GM12878 (cell line): ENCODE data around the gene STPG3. TPM values are rescaled to one million over a fixed set of nuclear protein-coding genes. Genes with fewer than 3 reads are reported as not detected.
A peak's percentile ranks its signal among the peaks of the same experiment; 100 is the strongest.

ENCODE experiments used
- CEBPZ ChIP-seq: fragments of 150-350 bp; IDR thresholded peaks from 2 replicates; pipeline ENCODE4 v1.6.1; 2016; ENCODE audit warnings: low read depth, low read length
- HDGF ChIP-seq: fragments of 450-650 bp; IDR thresholded peaks from 2 replicates; pipeline ENCODE4 v1.6.1; 2016; ENCODE audit warnings: antibody characterized with exemption
- IRF3 ChIP-seq: fragments of 450-650 bp; IDR thresholded peaks from 2 replicates; pipeline ENCODE4 v1.6.1; 2014; ENCODE audit warnings: mild to moderate bottlenecking
- JUNB ChIP-seq: IDR thresholded peaks from 2 replicates; pipeline ENCODE4 v1.6.1; 2016; ENCODE audit warnings: antibody characterized with exemption, mild to moderate bottlenecking
- KAT2A ChIP-seq: conservative IDR thresholded peaks from 2 replicates; pipeline ENCODE4 v1.6.1; 2011; ENCODE audit warnings: low read depth, low read length; ENCODE audit not compliant: control insufficient read depth
- LARP7 ChIP-seq: fragments of 450-650 bp; IDR thresholded peaks from 2 replicates; pipeline ENCODE4 v1.6.1; 2017; ENCODE audit warnings: mild to moderate bottlenecking
- MTA2 ChIP-seq: fragments of 450-650 bp; IDR thresholded peaks from 2 replicates; pipeline ENCODE4 v1.6.1; 2016; ENCODE audit warnings: low read depth, mild to moderate bottlenecking, moderate library complexity
- MXI1 ChIP-seq: fragments of 150-350 bp; IDR thresholded peaks from 2 replicates; pipeline ENCODE4 v1.6.1; 2011; ENCODE audit warnings: low read depth, mild to moderate bottlenecking, inconsistent platforms, low read length, improper control_type of control experiment
- MYC ChIP-seq: IDR thresholded peaks from 2 replicates; pipeline ENCODE4 v1.6.1; 2011; ENCODE audit warnings: mild to moderate bottlenecking, low read length, moderate library complexity, inconsistent platforms; ENCODE audit not compliant: insufficient read depth, insufficient replicate concordance, insufficient read length, severe bottlenecking
- NFXL1 ChIP-seq: fragments of 450-650 bp; IDR thresholded peaks from 2 replicates; pipeline ENCODE4 v1.6.1; 2017; ENCODE audit warnings: antibody characterized with exemption, mild to moderate bottlenecking, borderline replicate concordance
- NR2F1 ChIP-seq: fragments of 450-650 bp; conservative IDR thresholded peaks from 2 replicates; pipeline ENCODE4 v1.6.1; 2017; ENCODE audit warnings: mild to moderate bottlenecking
- PKNOX1 ChIP-seq: fragments of 450-650 bp; IDR thresholded peaks from 2 replicates; pipeline ENCODE4 v1.6.1; 2016; ENCODE audit warnings: mild to moderate bottlenecking
- POU2F2 ChIP-seq: IDR thresholded peaks from 3 replicates; pipeline ENCODE4 v1.6.1; 2011; ENCODE audit warnings: low read depth, mild to moderate bottlenecking, low read length, borderline replicate concordance
- RBBP5 ChIP-seq: fragments of 200-600 bp; sonication (generic); conservative IDR thresholded peaks from 2 replicates; pipeline ENCODE4 v1.6.1; 2016
- RUNX3 ChIP-seq: IDR thresholded peaks from 2 replicates; pipeline ENCODE4 v1.6.1; 2012; ENCODE audit warnings: low read length, inconsistent platforms
- SIX5 ChIP-seq: IDR thresholded peaks from 2 replicates; pipeline ENCODE4 v1.6.1; 2011; ENCODE audit warnings: mild to moderate bottlenecking, low read depth, low read length, moderate library complexity; ENCODE audit not compliant: severe bottlenecking
- SPI1 ChIP-seq: IDR thresholded peaks from 2 replicates; pipeline ENCODE4 v1.6.1; 2011; ENCODE audit warnings: low read depth, mild to moderate bottlenecking, low read length, moderate library complexity, borderline replicate concordance; ENCODE audit not compliant: insufficient read depth
- TAF1 ChIP-seq: IDR thresholded peaks from 2 replicates; pipeline ENCODE4 v1.6.1; 2011; ENCODE audit warnings: mild to moderate bottlenecking, low read depth, low read length, borderline replicate concordance
- ZBTB33 ChIP-seq: fragments of 450-650 bp; IDR thresholded peaks from 2 replicates; pipeline ENCODE4 v1.6.1; 2017; ENCODE audit warnings: mild to moderate bottlenecking
- polyA plus RNA-seq, 11 experiments: library from polyadenylated mRNA; depleted of rRNA in 4 of 11; unstranded in 6 of 11; stranded (reverse) in 5 of 11; fragments of >200 nt; fragmentation: Nextera tagmentation in 4 of 11; fragmentation: Illumina TruSeq in 1 of 11; extraction: Ambion mirVana in 4 of 11; extraction: Trizol in 1 of 11; gene quantifications; 1 replicate in 1 of 11; 2 replicates in 10 of 11; pipeline versions ENCODE4 v1.2.1 to v1.2.3, GENCODE V29; 2011 to 2016; ENCODE audit warnings: inconsistent platforms in 2 of 11, missing spikeins in 2 of 11, low read depth in 1 of 11
- total RNA-seq, 4 experiments: library from RNA; depleted of rRNA in 3 of 4; stranded (reverse); fragments of >200 nt in 3 of 4; fragmentation: Illumina TruSeq in 1 of 4; extraction: Trizol in 1 of 4; gene quantifications; 2 replicates each; pipeline versions ENCODE4 v1.2.1 to v1.2.3, GENCODE V29; 2013 to 2021

STPG3 gene
- total and polyA plus RNA-seq, 10 of the 15 experiments (the other 5 are each of a cell fraction or from before 2014, with no cell fraction given), result not detected

GRCh38 chr9:137205126-137206069 is 45.7 kb upstream of the STPG3 start, which contains the start of the genes NDOR1 and TMEM203 (continued):
- TF ChIP-seq MYC (no peak), PKNOX1 (no peak), MXI1 (peak; percentile 89), SIX5 (peak; percentile 67), KAT2A (no peak), LARP7 (peak; percentile 96), RUNX3 (peak; percentile 44), CEBPZ (peak; percentile 39; the same call in 1 of the 2 replicates), HDGF (no peak), TAF1 (peak; percentile 80; the same call in 1 of the 2 replicates), JUNB (no peak), MTA2 (no peak), NFXL1 (no peak), RBBP5 (no peak), SPI1 (no peak; the same call in 1 of the 2 replicates), ZBTB33 (no peak), NR2F1 (peak; percentile 74), POU2F2 (peak; percentile 78; the same call in 1 of the 3 replicates), IRF3 (no peak)
